ENCODE measurements around the gene SMARCD2.

- TF ChIP-seq YY1 (IDR thresholded peaks at IDR 0.05; ENCODE audit: low read depth): no peak
- TF ChIP-seq REST (IDR thresholded peaks at IDR 0.05; ENCODE audit: low read depth): no peak
- TF ChIP-seq CEBPB (IDR thresholded peaks at IDR 0.05): no peak
- TF ChIP-seq TEAD4 (IDR thresholded peaks at IDR 0.05): no peak
- no peak for TF ChIP-seq NFIC (IDR thresholded peaks at IDR 0.05)
- TF ChIP-seq RAD21 (IDR thresholded peaks at IDR 0.05; ENCODE audit: low read depth): no peak
- TF ChIP-seq EGR1 (IDR thresholded peaks at IDR 0.05): no peak
- no peak for TF ChIP-seq TAF1 (IDR thresholded peaks at IDR 0.05; ENCODE audit: low read depth)
Observed at GRCh38 chr17:63822537-63822936, 19.9 kb downstream of the SMARCD2 start.

All from Ishikawa (cell line).